PC-9 (cell line): ENCODE data around the gene TOPBP1. TPM values are rescaled to one million over a fixed set of nuclear protein-coding genes. Genes with fewer than 3 reads are reported as not detected.

Experiments used
- BruUV-seq: library from RNA; stranded (reverse); fragments of 400-500 nt; replicated peaks from 2 replicates; lab custom pipeline; 2021; lab: Mats Ljungman, UMichigan
- CTCF ChIA-PET: fragments of 300-600 bp; sonication (Branson Sonifier 250); formaldehyde crosslinking; loops from one replicate; lab custom pipeline; 2022; ENCODE audit warnings: antibody characterized with exemption; lab: Charles Lee
- POLR2A ChIA-PET: fragments of 300-600 bp; sonication (Branson Sonifier 250); formaldehyde crosslinking; loops from one replicate; lab custom pipeline; 2022; ENCODE audit warnings: antibody characterized with exemption; ENCODE audit not compliant: unreplicated experiment; lab: Charles Lee
- DNase-seq, 2 experiments: peaks; one replicate each; pipeline versions ENCODE4 v3.0.0 to v3.0.0-alpha.2; 2015 to 2022; ENCODE audit warnings: mixed read lengths in 1 of 2
- H2AFZ ChIP-seq: fragments of 200-600 bp; sonication (generic); 2 replicates; pipeline ENCODE4 v1.8.1; 2017; ENCODE audit warnings: antibody characterized with exemption
- H3F3A ChIP-seq: fragments of 200-600 bp; sonication (generic); 2 replicates; pipeline ENCODE4 v1.8.1; 2017; ENCODE audit warnings: antibody characterized with exemption, mild to moderate bottlenecking, low read depth; ENCODE audit not compliant: insufficient read depth
- H3K27ac ChIP-seq: fragments of 200-600 bp; sonication (generic); 2 replicates; pipeline ENCODE4 v1.6.1; 2016; ENCODE audit warnings: mixed run types
- H3K27me3 ChIP-seq: fragments of 200-600 bp; sonication (generic); 2 replicates; pipeline ENCODE4 v1.6.1; 2016; ENCODE audit warnings: low read depth, mixed run types; ENCODE audit not compliant: insufficient read depth
- H3K36me3 ChIP-seq: fragments of 200-600 bp; sonication (generic); 2 replicates; pipeline ENCODE4 v1.6.1; 2016; ENCODE audit warnings: low read depth, mixed run types
- H3K4me1 ChIP-seq: fragments of 200-600 bp; sonication (generic); replicated peaks from 2 replicates; pipeline ENCODE4 v1.6.1; 2016; ENCODE audit warnings: mixed run types; ENCODE audit not compliant: insufficient read depth
- H3K4me2 ChIP-seq: fragments of 200-600 bp; sonication (generic); 2 replicates; pipeline ENCODE4 v1.6.1; 2017; ENCODE audit warnings: mixed run types
- H3K4me3 ChIP-seq: fragments of 200-600 bp; sonication (generic); 2 replicates; pipeline ENCODE4 v1.6.1; 2016; ENCODE audit warnings: mixed run types
- H3K79me2 ChIP-seq: fragments of 200-600 bp; sonication (generic); 2 replicates; pipeline ENCODE4 v1.6.1; 2017; ENCODE audit warnings: low read depth, mixed run types
- H3K9me2 ChIP-seq: fragments of 200-600 bp; sonication (generic); 2 replicates; pipeline ENCODE4 v1.8.1; 2017; ENCODE audit warnings: mild to moderate bottlenecking; ENCODE audit not compliant: insufficient read depth
- H3K9me3 ChIP-seq: fragments of 200-600 bp; sonication (generic); 2 replicates; pipeline ENCODE4 v1.8.1; 2016; ENCODE audit warnings: low read depth; ENCODE audit not compliant: insufficient read depth
- H4K20me1 ChIP-seq: fragments of 200-600 bp; sonication (generic); 2 replicates; pipeline ENCODE4 v1.8.1; 2017; ENCODE audit not compliant: insufficient read depth
- EZH2 ChIP-seq: fragments of 200-600 bp; sonication (generic); IDR thresholded peaks from 2 replicates; pipeline ENCODE4 v1.8.0; 2017; ENCODE audit warnings: antibody characterized with exemption, low read depth
- intact Hi-C: fragments of 100-400 bp; cut with micrococcal nuclease; formaldehyde crosslinking; loops from one replicate; pipeline ENCODE4 v1.10.0; 2022; ENCODE audit not compliant: unreplicated experiment
- total RNA-seq: library from RNA; stranded (reverse); gene quantifications from 2 replicates; pipeline ENCODE4 v1.2.3, GENCODE V29; 2021
- TF ChIP-seq, protein P1 (sequence below): fragments of 200-600 bp; sonication (generic); conservative IDR thresholded peaks from 2 replicates; pipeline ENCODE4 v1.6.1; 2017; ENCODE audit warnings: mixed run types, antibody characterized with exemption, mild to moderate bottlenecking, moderate library complexity

Gene TOPBP1
- total RNA-seq, 1 experiment from 2014 or later, result 52.2 TPM

DNA sequence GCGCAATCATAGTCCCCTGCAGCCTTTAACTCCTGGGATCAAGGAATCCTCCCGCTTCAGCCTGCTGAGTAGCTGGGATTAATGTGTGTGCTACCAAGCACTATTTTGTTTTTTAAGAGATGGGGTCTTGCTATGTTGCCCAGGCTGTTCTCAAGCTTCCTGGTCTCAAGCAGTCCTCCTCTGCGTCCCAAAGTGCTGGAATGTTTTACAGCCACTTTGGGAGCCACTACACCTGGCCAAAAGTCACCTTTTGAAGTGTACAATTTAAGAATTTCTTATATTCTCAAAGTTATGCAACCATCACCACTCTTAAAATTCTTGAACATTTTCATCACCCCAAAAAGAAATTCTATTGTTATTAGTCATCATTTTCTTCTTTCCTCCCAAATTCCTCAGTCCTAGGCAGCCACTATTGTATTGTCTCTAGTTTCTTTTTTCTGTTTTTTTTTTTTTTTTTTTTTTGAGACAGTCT lies 70.4 kb downstream of the TOPBP1 start:
- peak; percentile 51 to 87 for DNase-seq
- H3K36me3 ChIP-seq, result peaks cover 27% of the 10 kb centered on the region
- no peaks in the 10 kb centered on the region for H3K9me2 ChIP-seq
- peaks cover 73% of the 10 kb centered on the region for H3F3A ChIP-seq
- H3K79me2 ChIP-seq, result peaks cover 3% of the 10 kb centered on the region; the same call in 1 of the 2 replicates
- H3K4me3 ChIP-seq, result no peak overlapping the region
- no peak overlapping the region for H2AFZ ChIP-seq
- intact Hi-C loops, result loop anchor here (2.0 to 5.0 kb wide), 3 partner anchors 17 to 216 kb away; partner anchors contain the start of gene SRPRB
- BruUV-seq, result no TSS peak
- H3K4me2 ChIP-seq, result peak overlapping the region; percentile 17; the same call in 1 of the 2 replicates
- H3K9me3 ChIP-seq, result no peaks in the 10 kb centered on the region
- no peaks in the 10 kb centered on the region for H3K27me3 ChIP-seq
- POLR2A ChIA-PET, result interaction anchor here (0.6 kb wide), 2 partner anchors 18 to 24 kb away, joined by 3 to 18 read pairs; no protein-coding TSS in a partner anchor
- TF ChIP-seq, protein P1, sequence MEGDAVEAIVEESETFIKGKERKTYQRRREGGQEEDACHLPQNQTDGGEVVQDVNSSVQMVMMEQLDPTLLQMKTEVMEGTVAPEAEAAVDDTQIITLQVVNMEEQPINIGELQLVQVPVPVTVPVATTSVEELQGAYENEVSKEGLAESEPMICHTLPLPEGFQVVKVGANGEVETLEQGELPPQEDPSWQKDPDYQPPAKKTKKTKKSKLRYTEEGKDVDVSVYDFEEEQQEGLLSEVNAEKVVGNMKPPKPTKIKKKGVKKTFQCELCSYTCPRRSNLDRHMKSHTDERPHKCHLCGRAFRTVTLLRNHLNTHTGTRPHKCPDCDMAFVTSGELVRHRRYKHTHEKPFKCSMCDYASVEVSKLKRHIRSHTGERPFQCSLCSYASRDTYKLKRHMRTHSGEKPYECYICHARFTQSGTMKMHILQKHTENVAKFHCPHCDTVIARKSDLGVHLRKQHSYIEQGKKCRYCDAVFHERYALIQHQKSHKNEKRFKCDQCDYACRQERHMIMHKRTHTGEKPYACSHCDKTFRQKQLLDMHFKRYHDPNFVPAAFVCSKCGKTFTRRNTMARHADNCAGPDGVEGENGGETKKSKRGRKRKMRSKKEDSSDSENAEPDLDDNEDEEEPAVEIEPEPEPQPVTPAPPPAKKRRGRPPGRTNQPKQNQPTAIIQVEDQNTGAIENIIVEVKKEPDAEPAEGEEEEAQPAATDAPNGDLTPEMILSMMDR, result no peak
- no peak for TF ChIP-seq EZH2
- CTCF ChIA-PET, result interaction anchor here (0.6 kb wide), 2 partner anchors 212 to 848 kb away, joined by 3 to 10 read pairs; no protein-coding TSS in a partner anchor
- peaks cover 26% of the 10 kb centered on the region for H3K4me1 ChIP-seq
- peaks cover 20% of the 10 kb centered on the region; the same call in 1 of the 2 replicates for H4K20me1 ChIP-seq
- peak overlapping the region; percentile 68 for H3K27ac ChIP-seq

DNA sequence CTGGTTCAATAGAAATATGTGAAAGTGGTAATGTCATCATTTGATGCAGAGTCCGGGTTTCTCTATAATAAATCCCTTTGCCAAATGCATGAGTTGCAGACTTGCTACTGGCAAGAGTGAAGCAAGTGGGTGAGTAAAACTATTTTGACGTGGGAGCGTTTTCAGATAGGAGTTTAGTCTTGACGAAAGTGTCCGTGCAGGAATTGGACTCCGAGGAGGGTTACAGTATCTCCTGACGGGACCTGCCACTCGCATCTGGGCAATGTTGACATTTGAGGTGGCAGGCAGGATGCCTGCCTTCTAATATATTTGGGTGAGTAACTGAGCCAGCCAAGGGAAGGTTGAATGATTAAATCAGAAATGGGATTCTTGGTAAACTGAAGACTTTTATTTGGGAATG lies 72.2 kb downstream of the TOPBP1 start:
- intact Hi-C loops, result no loop called here
- H3K9me3 ChIP-seq, result no peaks in the 10 kb centered on the region
- no peak for DNase-seq
- peaks cover 13% of the 10 kb centered on the region; the same call in 1 of the 2 replicates for H3K79me2 ChIP-seq
- TF ChIP-seq EZH2, result no peak
- TF ChIP-seq, protein P1, result no peak
- no peak overlapping the region for H2AFZ ChIP-seq
- H3K4me1 ChIP-seq, result peaks cover 26% of the 10 kb centered on the region
- no peak overlapping the region for H3K4me3 ChIP-seq
- H4K20me1 ChIP-seq, result peaks cover 20% of the 10 kb centered on the region; the same call in 1 of the 2 replicates
- BruUV-seq, result no TSS peak
- H3K9me2 ChIP-seq, result no peaks in the 10 kb centered on the region
- H3K4me2 ChIP-seq, result no peak overlapping the region
- no peak overlapping the region for H3K27ac ChIP-seq
- peaks cover 77% of the 10 kb centered on the region for H3F3A ChIP-seq
- ChIA-PET POLR2A (no interaction called here), CTCF (no interaction called here)
- peaks cover 43% of the 10 kb centered on the region for H3K36me3 ChIP-seq
- H3K27me3 ChIP-seq, result no peaks in the 10 kb centered on the region

DNA sequence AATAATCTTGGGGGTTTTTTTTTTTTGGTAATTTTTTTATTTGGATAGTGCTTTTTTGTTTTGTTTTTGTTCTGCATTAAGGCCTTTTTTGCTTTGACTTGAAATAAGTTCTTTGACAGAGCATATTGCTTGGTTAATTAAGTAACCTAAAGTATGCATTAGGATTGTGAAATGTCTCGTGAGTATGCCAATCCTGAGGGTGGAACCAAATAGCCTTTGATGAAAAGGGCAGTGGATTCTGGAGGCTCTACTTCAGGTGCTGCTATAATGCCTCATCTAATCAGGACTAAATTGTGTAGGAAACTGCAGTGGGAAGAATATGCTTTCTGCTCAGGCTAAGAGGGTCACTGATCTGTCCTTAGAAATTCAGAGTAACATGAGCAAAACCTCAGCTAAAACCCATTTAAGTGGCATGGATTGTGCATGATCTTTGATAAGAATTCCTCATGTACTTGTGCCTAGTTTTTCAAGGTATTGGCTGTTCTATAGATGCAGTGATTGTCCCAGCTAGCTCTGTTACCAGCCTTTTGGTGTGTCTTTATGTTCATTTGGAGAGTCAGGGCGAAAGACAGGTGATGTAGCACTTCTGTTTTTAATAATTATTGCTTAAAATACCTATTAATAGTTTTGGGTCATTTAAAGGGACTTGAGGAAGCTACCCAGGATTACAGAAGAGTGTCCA lies 72.8 kb downstream of the TOPBP1 start:
- Histone ChIP-seq H2AFZ (no peak overlapping the region), H3K4me3 (no peak overlapping the region), H3K4me1 (peaks cover 26% of the 10 kb centered on the region), H3K9me3 (no peaks in the 10 kb centered on the region), H4K20me1 (peaks cover 23% of the 10 kb centered on the region; the same call in 1 of the 2 replicates), H3K9me2 (no peaks in the 10 kb centered on the region), H3K27me3 (no peaks in the 10 kb centered on the region), H3K36me3 (peaks cover 49% of the 10 kb centered on the region), H3K27ac (no peak overlapping the region), H3K4me2 (no peak overlapping the region), H3F3A (peaks cover 81% of the 10 kb centered on the region), H3K79me2 (peaks cover 17% of the 10 kb centered on the region)
- no peak for DNase-seq
- BruUV-seq, result no TSS peak
- TF ChIP-seq EZH2, result no peak
- TF ChIP-seq, protein P1, result no peak
- ChIA-PET POLR2A (no interaction called here), CTCF (no interaction called here)
- intact Hi-C loops, result no loop called here
